GM12873 (cell line): ENCODE data around the gene CUBN.

ENCODE experiments used
- TF ChIP-seq, protein P1 (sequence below): IDR thresholded peaks from 2 replicates; pipeline ENCODE4 v1.5.1; 2012; ENCODE audit warnings: low read depth, mild to moderate bottlenecking, moderate library complexity, low read length, control low read depth; ENCODE audit not compliant: insufficient read depth; ENCODE audit errors: missing control alignments

CUBN gene

DNA sequence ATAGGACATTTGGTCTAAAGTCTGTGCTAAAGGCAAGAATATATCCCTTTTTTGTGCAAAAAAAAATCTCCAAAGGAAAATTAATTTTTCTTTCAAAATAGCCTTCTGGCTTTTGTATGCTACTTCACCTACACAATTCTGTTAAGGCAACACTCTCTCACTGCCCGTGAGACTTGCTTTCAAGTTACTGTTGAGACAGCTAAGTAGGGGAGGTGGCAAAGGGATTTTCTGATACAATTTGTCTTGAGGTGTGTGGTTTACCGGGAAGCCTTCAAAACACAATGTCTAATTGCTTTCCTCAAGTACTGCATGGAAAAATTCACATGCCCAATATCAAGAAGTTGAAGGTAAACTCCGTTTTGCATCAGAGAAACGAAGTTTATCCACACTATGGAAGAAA is 261.6 kb downstream of the CUBN start:
- TF ChIP-seq, protein P1, sequence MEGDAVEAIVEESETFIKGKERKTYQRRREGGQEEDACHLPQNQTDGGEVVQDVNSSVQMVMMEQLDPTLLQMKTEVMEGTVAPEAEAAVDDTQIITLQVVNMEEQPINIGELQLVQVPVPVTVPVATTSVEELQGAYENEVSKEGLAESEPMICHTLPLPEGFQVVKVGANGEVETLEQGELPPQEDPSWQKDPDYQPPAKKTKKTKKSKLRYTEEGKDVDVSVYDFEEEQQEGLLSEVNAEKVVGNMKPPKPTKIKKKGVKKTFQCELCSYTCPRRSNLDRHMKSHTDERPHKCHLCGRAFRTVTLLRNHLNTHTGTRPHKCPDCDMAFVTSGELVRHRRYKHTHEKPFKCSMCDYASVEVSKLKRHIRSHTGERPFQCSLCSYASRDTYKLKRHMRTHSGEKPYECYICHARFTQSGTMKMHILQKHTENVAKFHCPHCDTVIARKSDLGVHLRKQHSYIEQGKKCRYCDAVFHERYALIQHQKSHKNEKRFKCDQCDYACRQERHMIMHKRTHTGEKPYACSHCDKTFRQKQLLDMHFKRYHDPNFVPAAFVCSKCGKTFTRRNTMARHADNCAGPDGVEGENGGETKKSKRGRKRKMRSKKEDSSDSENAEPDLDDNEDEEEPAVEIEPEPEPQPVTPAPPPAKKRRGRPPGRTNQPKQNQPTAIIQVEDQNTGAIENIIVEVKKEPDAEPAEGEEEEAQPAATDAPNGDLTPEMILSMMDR, result no peak

DNA sequence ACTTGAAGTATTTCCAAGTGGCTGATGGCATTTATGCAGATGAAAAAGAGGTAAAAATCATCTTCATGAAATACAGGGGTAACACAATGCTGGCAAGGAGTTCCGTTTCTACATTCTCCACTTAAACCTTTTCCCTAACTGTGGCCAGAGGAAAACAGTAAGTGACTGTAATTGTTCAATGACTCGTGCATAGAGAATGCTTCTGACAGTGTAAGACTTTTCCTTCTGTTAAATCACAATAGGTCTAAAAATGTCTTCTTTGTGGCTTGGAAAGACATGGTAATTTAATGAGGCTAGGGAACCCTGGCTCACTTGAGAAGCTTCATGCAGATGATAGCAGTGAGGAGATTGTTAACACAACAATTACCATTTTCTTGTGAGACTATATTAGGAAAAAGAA is 262.1 kb downstream of the CUBN start:
- TF ChIP-seq, protein P1, result no peak

DNA sequence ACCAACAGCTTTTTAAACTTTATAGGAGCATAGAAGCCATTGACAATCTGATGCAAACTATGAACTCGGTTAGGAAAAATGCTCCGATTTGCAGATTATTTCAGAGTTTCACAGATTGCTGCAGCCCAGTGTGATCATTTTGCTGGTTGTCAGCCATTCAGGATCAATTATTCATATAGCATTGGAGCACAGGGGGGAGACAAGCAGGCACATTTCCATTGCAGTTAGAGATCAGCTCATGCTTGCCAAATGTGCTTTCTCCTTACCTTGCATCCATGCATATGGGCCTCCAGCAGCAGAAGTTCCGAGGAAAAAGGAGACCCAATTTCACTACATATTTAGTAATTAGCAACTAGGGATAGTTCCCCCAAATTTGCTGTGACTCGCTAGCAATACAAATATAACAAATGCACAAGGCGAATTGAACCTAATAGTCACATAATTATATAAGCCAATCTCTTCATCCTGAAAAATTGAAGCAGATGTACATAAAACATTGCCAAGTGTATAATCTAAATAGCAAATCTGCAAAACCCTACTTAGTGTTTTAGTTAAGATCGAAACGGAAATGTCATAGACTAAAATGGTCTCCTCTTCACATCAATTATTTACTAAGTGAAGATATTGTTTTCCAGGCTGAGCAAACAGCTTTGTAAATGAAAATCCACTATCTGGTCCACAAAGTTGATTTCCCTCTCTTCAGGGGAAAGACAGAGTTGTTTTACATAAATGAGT is 262.9 kb downstream of the CUBN start:
- TF ChIP-seq, protein P1, result no peak

DNA sequence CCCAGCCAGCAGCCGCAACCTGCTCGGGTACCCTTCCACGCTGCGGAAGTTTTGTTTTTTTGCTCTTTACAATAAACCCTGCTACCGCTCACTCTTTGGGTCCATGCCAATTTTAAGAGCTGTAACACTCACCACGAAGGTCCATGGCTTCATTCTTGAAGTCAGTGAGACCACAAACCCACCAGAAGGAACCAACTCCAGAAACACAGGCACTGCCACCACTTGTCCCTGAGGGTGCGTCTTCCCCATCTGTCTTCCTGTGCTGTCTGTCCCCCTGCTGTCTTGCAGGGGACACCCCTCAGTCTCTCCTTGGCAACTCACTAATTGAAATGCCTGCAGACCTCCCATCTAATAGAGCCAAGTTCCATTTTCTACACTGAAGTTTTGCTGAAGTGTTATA is 263.8 kb downstream of the CUBN start:
- TF ChIP-seq, protein P1, result no peak

DNA sequence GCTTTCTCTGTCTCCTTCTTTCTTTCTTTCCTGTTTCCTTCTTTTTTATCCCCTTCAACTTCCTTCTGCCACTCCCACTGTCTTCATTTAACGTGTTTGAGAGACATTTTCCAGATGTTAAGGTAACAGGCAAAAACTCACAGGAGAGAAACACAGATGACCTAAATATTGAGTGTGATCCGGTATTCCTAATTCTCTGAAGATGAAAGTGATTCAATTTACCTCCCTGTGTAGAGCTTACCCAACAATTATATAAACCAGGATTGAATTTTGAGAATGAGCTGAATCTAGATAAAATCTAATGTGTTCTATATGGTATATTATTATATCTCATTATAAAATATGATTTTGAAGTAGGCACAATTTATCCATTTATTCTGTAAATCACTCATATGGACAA is 265.8 kb downstream of the CUBN start:
- TF ChIP-seq, protein P1, result no peak

DNA sequence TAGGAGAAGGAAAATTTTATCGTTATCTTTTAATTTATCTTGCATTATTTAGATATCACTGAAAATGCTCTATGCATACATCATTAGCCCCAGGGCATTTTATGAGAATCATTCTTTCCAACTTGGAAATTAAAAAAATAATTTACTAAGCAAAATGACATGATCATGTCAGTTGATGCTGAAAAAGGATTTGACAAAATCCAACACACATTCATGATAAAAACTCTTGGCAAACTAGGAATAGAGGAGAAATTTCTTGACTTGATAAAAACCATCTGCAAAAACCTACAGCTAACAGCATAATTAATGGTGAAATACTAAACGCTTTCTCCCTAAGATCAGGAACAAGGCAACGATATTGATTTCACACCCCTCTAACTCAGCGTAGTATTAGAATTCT is 272.2 kb downstream of the CUBN start:
- TF ChIP-seq, protein P1, result no peak

DNA sequence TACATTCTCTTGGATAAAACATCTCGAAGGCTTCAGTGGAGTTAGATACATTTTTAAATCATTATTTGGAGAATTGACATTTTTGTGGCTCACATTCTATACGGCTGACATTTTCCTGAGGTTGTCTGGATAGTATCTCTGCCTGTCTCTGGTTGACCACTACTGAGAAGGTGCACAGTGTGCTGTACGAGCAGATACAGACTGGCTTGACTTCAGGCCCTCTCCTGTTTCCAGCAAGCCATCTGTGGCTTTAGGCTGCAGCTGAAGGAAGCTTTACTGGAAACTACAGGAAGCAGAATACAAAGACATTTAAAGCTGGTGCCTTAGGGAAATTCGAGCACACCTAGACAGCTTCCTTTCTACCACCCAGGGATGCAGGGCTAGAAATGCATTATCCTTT is 273.0 kb downstream of the CUBN start:
- TF ChIP-seq, protein P1, result no peak
